Activated naive CD8-positive, alpha-beta T cell (primary cell): Measurements from ENCODE around the gene GCK.
A peak's percentile ranks its signal among the peaks of the same experiment; 100 is the strongest.

Experiments
- H3K27ac Mint-ChIP-seq: one replicate; pipeline ENCODE4 v1.8.0; 2021; ENCODE audit warnings: mixed read lengths
- H3K27me3 Mint-ChIP-seq: one replicate; pipeline ENCODE4 v1.8.0; 2021; ENCODE audit warnings: mixed read lengths
- H3K36me3 Mint-ChIP-seq: one replicate; pipeline ENCODE4 v1.8.0; 2021; ENCODE audit warnings: mixed read lengths
- H3K4me1 Mint-ChIP-seq: one replicate; pipeline ENCODE4 v1.8.0; 2021; ENCODE audit warnings: low read depth, mixed read lengths
- H3K4me3 Mint-ChIP-seq: one replicate; pipeline ENCODE4 v1.8.0; 2021; ENCODE audit warnings: mild to moderate bottlenecking, mixed read lengths
- H3K9me3 Mint-ChIP-seq: one replicate; pipeline ENCODE4 v1.8.0; 2021; ENCODE audit warnings: low read depth, mixed read lengths

The GCK gene

GRCh38 chr7:44150966-44151941 is 38.0 kb downstream of the GCK start:
- no peak overlapping the region for H3K27ac Mint-ChIP-seq
- no peaks in the 10 kb centered on the region for H3K4me1 Mint-ChIP-seq

GRCh38 chr7:44150466-44150832 is 38.8 kb downstream of the GCK start:
- Mint-ChIP-seq H3K4me3 (no peak overlapping the region), H3K36me3 (no peaks in the 10 kb centered on the region), H3K27me3 (no peaks in the 10 kb centered on the region), H3K4me1 (peaks cover under 1% of the 10 kb centered on the region), H3K9me3 (no peaks in the 10 kb centered on the region), H3K27ac (no peak overlapping the region)

More at GRCh38 chr7:44150966-44151941, 38.0 kb downstream of the GCK start:
- Mint-ChIP-seq H3K4me3 (no peak overlapping the region), H3K27me3 (no peaks in the 10 kb centered on the region), H3K9me3 (no peaks in the 10 kb centered on the region), H3K36me3 (no peaks in the 10 kb centered on the region)

- no peaks in the 10 kb centered on the region for H3K27me3 Mint-ChIP-seq
- peaks cover 4% of the 10 kb centered on the region for H3K4me1 Mint-ChIP-seq
- H3K4me3 Mint-ChIP-seq, result no peak overlapping the region
- no peak overlapping the region for H3K27ac Mint-ChIP-seq
- no peaks in the 10 kb centered on the region for H3K9me3 Mint-ChIP-seq
- H3K36me3 Mint-ChIP-seq, result no peaks in the 10 kb centered on the region
Measured at GRCh38 chr7:44149571-44150465, 39.4 kb downstream of the GCK start.

GRCh38 chr7:44148961-44149536 is 40.2 kb downstream of the GCK start:
- no peak overlapping the region for H3K4me3 Mint-ChIP-seq
- H3K9me3 Mint-ChIP-seq, result no peaks in the 10 kb centered on the region
- H3K27me3 Mint-ChIP-seq, result no peaks in the 10 kb centered on the region
- H3K36me3 Mint-ChIP-seq, result no peaks in the 10 kb centered on the region
- H3K27ac Mint-ChIP-seq, result peak overlapping the region; percentile 68
- peaks cover 4% of the 10 kb centered on the region for H3K4me1 Mint-ChIP-seq

GRCh38 chr7:44148166-44148565 is 41.1 kb downstream of the GCK start:
- Mint-ChIP-seq H3K4me1 (peaks cover 4% of the 10 kb centered on the region), H3K4me3 (no peak overlapping the region), H3K27me3 (no peaks in the 10 kb centered on the region), H3K36me3 (no peaks in the 10 kb centered on the region), H3K27ac (no peak overlapping the region), H3K9me3 (no peaks in the 10 kb centered on the region)

GRCh38 chr7:44147026-44147991 is 41.9 kb downstream of the GCK start:
- Mint-ChIP-seq H3K4me3 (peak overlapping the region; percentile 17), H3K36me3 (no peaks in the 10 kb centered on the region), H3K27me3 (no peaks in the 10 kb centered on the region), H3K27ac (no peak overlapping the region), H3K9me3 (no peaks in the 10 kb centered on the region), H3K4me1 (peaks cover 4% of the 10 kb centered on the region)

GRCh38 chr7:44145969-44146911 is 43.0 kb downstream of the GCK start:
- Mint-ChIP-seq H3K4me1 (peaks cover 4% of the 10 kb centered on the region), H3K9me3 (no peaks in the 10 kb centered on the region), H3K4me3 (peak overlapping the region; percentile 83), H3K27me3 (no peaks in the 10 kb centered on the region), H3K27ac (no peak overlapping the region), H3K36me3 (no peaks in the 10 kb centered on the region)

- peak overlapping the region; percentile 84 for H3K27ac Mint-ChIP-seq
- no peaks in the 10 kb centered on the region for H3K27me3 Mint-ChIP-seq
- peak overlapping the region; percentile 83 for H3K4me3 Mint-ChIP-seq
- no peaks in the 10 kb centered on the region for H3K36me3 Mint-ChIP-seq
- H3K9me3 Mint-ChIP-seq, result no peaks in the 10 kb centered on the region
- H3K4me1 Mint-ChIP-seq, result peaks cover 4% of the 10 kb centered on the region
Measured at GRCh38 chr7:44145479-44145968, 43.7 kb downstream of the GCK start.

GRCh38 chr7:44144968-44145478 is 44.2 kb downstream of the GCK start:
- no peaks in the 10 kb centered on the region for H3K36me3 Mint-ChIP-seq
- no peaks in the 10 kb centered on the region for H3K9me3 Mint-ChIP-seq
- peak overlapping the region; percentile 84 for H3K27ac Mint-ChIP-seq
- peak overlapping the region; percentile 83 for H3K4me3 Mint-ChIP-seq
- H3K4me1 Mint-ChIP-seq, result peaks cover 4% of the 10 kb centered on the region
- no peaks in the 10 kb centered on the region for H3K27me3 Mint-ChIP-seq

GRCh38 chr7:44144426-44144967 is 44.7 kb downstream of the GCK start:
- no peaks in the 10 kb centered on the region for H3K36me3 Mint-ChIP-seq
- peaks cover 4% of the 10 kb centered on the region for H3K4me1 Mint-ChIP-seq
- no peak overlapping the region for H3K4me3 Mint-ChIP-seq
- no peak overlapping the region for H3K27ac Mint-ChIP-seq
- no peaks in the 10 kb centered on the region for H3K27me3 Mint-ChIP-seq
- no peaks in the 10 kb centered on the region for H3K9me3 Mint-ChIP-seq

- H3K4me1 Mint-ChIP-seq, result peaks cover 4% of the 10 kb centered on the region
- H3K27ac Mint-ChIP-seq, result no peak overlapping the region
- H3K27me3 Mint-ChIP-seq, result no peaks in the 10 kb centered on the region
- H3K36me3 Mint-ChIP-seq, result no peaks in the 10 kb centered on the region
- H3K4me3 Mint-ChIP-seq, result no peak overlapping the region
- no peaks in the 10 kb centered on the region for H3K9me3 Mint-ChIP-seq
Measured at GRCh38 chr7:44143646-44144250, 45.5 kb downstream of the GCK start.

GRCh38 chr7:44142028-44142427 is 47.2 kb downstream of the GCK start:
- H3K4me1 Mint-ChIP-seq, result peaks cover 4% of the 10 kb centered on the region
- no peak overlapping the region for H3K27ac Mint-ChIP-seq
- no peaks in the 10 kb centered on the region for H3K36me3 Mint-ChIP-seq
- no peaks in the 10 kb centered on the region for H3K9me3 Mint-ChIP-seq
- H3K27me3 Mint-ChIP-seq, result no peaks in the 10 kb centered on the region
- H3K4me3 Mint-ChIP-seq, result no peak overlapping the region
